T-helper 1 cell treated with Interleukin-12 subunit alpha and Interleukin-12 subunit beta and Interleukin-4 antibody, amounts not matched to agents 30 μg/mL and 1 μg/mL, for 36 hours (primary cell): Measurements from ENCODE around the gene EYS.
"Not testable (repeated sequence)": the region's sequence is repeated elsewhere in the genome, so short reads cannot be mapped to it uniquely, and the experiment has no call there.

Source experiments
- H3K27ac Mint-ChIP-seq: one replicate; pipeline ENCODE4 v1.8.0; 2021; ENCODE audit warnings: mild to moderate bottlenecking, mixed read lengths
- H3K27me3 Mint-ChIP-seq: one replicate; pipeline ENCODE4 v1.8.0; 2021; ENCODE audit warnings: low read depth, mixed read lengths
- H3K36me3 Mint-ChIP-seq: one replicate; pipeline ENCODE4 v1.8.0; 2021; ENCODE audit warnings: low read depth, mixed read lengths
- H3K4me1 Mint-ChIP-seq: one replicate; pipeline ENCODE4 v1.8.0; 2021; ENCODE audit warnings: low read depth, mixed read lengths
- H3K4me3 Mint-ChIP-seq: one replicate; pipeline ENCODE4 v1.8.0; 2021; ENCODE audit warnings: mild to moderate bottlenecking, moderate library complexity, mixed read lengths
- H3K9me3 Mint-ChIP-seq: one replicate; pipeline ENCODE4 v1.8.0; 2021; ENCODE audit warnings: mixed read lengths

EYS gene

DNA sequence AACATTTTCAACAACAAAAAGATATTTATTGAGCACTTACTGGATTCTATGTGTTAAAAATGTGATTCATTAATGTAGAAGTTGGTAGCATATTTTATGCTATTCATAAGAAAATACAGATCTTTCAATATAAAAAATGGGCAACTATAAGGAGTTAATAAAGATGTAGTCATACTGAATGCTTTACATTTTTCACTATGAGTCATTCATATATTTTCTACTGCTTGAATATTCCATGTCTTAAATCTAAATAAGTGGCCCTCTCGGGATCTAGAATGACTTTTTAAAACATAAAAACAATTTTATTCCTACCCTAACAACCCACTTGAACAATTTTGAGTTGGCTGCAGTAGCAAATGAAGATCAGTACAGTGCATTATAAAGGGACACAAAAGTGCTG lies 1709.3 kb downstream of the EYS start:
- Mint-ChIP-seq H3K27ac (no peak overlapping the region), H3K36me3 (no peaks in the 10 kb centered on the region), H3K4me3 (no peak overlapping the region), H3K9me3 (no peaks in the 10 kb centered on the region), H3K27me3 (no peaks in the 10 kb centered on the region), H3K4me1 (no peaks in the 10 kb centered on the region)

GRCh38 chr6:63997221-63997620 lies 1709.8 kb downstream of the EYS start:
- H3K4me1 Mint-ChIP-seq = no peaks in the 10 kb centered on the region
- H3K4me3 Mint-ChIP-seq = no peak overlapping the region
- no peak overlapping the region for H3K27ac Mint-ChIP-seq
- no peaks in the 10 kb centered on the region for H3K27me3 Mint-ChIP-seq
- no peaks in the 10 kb centered on the region for H3K36me3 Mint-ChIP-seq
- H3K9me3 Mint-ChIP-seq = no peaks in the 10 kb centered on the region

DNA sequence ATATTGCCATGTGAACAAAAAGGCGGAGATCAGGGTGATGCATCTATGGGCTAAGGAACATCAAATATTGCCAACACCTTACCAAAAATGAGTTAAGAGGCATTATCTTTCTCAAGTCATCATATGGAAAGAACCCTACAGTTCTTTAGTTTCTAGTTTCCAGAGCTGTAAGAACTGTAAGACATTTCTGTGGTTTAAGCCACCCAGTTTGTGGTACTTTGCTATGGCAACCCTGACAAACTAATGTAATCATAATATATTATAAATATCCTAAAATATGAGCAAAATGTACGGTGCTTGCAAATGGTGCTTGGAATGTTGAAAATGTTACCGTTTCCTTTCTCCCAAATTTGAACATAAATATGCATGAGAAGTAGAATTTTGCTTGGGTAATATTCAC lies 1721.8 kb downstream of the EYS start:
- H3K4me1 Mint-ChIP-seq = no peaks in the 10 kb centered on the region
- H3K36me3 Mint-ChIP-seq = no peaks in the 10 kb centered on the region
- H3K27me3 Mint-ChIP-seq = no peaks in the 10 kb centered on the region
- H3K4me3 Mint-ChIP-seq = no peak overlapping the region
- no peaks in the 10 kb centered on the region for H3K9me3 Mint-ChIP-seq
- no peak overlapping the region for H3K27ac Mint-ChIP-seq

- no peak overlapping the region for H3K27ac Mint-ChIP-seq
- H3K9me3 Mint-ChIP-seq = no peaks in the 10 kb centered on the region
These were observed 1731.3 kb downstream of the EYS start for GRCh38 chr6:63975699-63976098.

GRCh38 chr6:63968650-63969049 lies 1738.4 kb downstream of the EYS start:
- Mint-ChIP-seq H3K4me1 (no peaks in the 10 kb centered on the region), H3K4me3 (no peak overlapping the region), H3K9me3 (no peaks in the 10 kb centered on the region), H3K27me3 (no peaks in the 10 kb centered on the region), H3K27ac (no peak overlapping the region), H3K36me3 (no peaks in the 10 kb centered on the region)

More at GRCh38 chr6:63975699-63976098, 1731.3 kb downstream of the EYS start:
- no peaks in the 10 kb centered on the region for H3K4me1 Mint-ChIP-seq
- no peaks in the 10 kb centered on the region for H3K36me3 Mint-ChIP-seq
- H3K27me3 Mint-ChIP-seq = no peaks in the 10 kb centered on the region
- H3K4me3 Mint-ChIP-seq = no peak overlapping the region

DNA sequence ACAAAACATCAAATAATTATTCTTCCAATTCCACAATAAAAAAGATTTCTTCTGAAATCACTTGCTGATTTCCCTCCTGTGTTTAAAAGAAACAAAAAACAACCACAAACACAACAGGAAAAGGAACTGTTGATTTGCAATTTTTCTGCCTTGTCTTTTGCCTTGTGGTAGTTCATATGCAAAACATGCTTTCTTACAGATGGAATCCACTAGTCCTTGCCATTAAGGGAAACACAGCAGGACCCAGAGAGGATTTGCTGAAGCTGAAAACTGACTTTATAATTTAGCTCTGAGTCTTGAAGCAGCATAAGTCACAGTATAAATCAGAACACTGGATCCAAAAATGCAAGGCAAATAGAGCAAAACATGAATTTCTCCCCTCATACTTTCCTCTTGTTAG lies 1742.7 kb downstream of the EYS start:
- Mint-ChIP-seq H3K27ac (no peak overlapping the region), H3K9me3 (no peaks in the 10 kb centered on the region), H3K27me3 (no peaks in the 10 kb centered on the region), H3K4me1 (no peaks in the 10 kb centered on the region), H3K4me3 (no peak overlapping the region), H3K36me3 (no peaks in the 10 kb centered on the region)

DNA sequence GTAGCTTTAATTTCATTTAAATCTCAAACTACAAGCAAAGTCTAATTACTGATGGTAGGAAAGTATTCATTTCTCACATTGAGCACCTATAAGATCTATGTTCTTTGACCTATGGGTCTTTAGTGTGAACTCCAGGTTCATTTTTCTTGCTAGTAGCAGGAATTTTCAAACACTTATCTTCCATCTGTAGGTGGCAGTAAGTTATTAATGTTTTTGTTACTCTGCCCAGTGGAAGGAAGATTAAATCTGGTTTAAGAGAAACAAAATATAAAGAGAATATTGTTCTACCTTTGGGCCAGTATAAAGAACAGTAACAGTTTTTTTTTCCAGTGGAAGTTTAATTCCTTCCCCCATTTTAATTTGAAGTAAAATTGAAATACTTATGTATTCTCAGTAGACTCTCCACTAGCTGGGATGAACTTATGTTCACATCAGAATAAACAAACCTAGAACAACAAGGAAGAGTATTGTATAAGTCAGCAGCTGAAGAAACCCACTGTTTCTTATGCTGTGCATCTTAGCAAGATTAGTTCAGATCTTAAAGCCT lies 1743.2 kb downstream of the EYS start:
- no peak overlapping the region for H3K4me3 Mint-ChIP-seq
- H3K9me3 Mint-ChIP-seq = no peaks in the 10 kb centered on the region
- no peaks in the 10 kb centered on the region for H3K36me3 Mint-ChIP-seq
- H3K4me1 Mint-ChIP-seq = no peaks in the 10 kb centered on the region
- H3K27me3 Mint-ChIP-seq = no peaks in the 10 kb centered on the region
- no peak overlapping the region for H3K27ac Mint-ChIP-seq

- H3K9me3 Mint-ChIP-seq, H3K27ac Mint-ChIP-seq: not testable (repeated sequence)
These were observed 1753.5 kb downstream of the EYS start for GRCh38 chr6:63953336-63954021.

DNA sequence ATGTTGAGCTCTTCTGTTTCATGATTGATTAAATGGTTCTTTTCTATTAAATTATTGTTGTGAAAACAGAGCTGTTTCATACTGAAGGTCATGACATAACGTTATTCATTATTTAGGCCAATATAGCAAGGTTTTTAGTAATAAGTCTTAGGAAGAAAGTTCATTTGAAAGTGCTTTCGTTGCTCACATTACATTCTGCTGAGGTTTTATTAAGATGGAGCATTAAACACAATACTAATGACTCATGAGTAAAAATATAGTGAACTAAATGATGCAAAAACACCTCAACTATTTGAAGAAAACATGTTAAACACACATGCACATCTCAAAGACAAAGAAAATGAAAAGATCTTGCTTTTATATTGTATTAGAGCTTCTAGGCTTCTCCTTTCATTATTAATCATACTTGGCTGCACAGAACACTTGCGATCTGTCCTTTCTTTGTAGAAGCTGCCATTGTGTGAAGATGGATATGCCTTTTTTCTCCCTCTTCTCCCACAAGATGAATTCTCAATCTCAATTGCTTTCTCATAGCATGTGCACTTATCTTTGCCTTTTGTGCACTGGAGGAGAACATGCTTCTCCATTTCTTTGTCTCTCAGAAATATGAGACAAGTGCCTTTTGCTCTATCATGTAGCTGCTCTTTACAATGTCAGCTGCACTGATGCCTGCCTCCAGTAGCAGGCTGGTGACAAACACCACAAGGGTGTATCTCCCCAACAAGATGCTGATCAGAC lies 1759.1 kb downstream of the EYS start:
- H3K9me3 Mint-ChIP-seq = peaks cover 3% of the 10 kb centered on the region
- H3K36me3 Mint-ChIP-seq = no peaks in the 10 kb centered on the region
- H3K4me3 Mint-ChIP-seq = no peak overlapping the region
- no peak overlapping the region for H3K27ac Mint-ChIP-seq
- no peaks in the 10 kb centered on the region for H3K27me3 Mint-ChIP-seq
- H3K4me1 Mint-ChIP-seq = no peaks in the 10 kb centered on the region

More at GRCh38 chr6:63953336-63954021, 1753.5 kb downstream of the EYS start:
- not testable (repeated sequence) for H3K36me3 Mint-ChIP-seq, H3K4me1 Mint-ChIP-seq, H3K4me3 Mint-ChIP-seq, H3K27me3 Mint-ChIP-seq

GRCh38 chr6:63945987-63946386 lies 1761.0 kb downstream of the EYS start:
- Mint-ChIP-seq H3K27me3 (no peaks in the 10 kb centered on the region), H3K9me3 (peaks cover 3% of the 10 kb centered on the region), H3K4me1 (no peaks in the 10 kb centered on the region), H3K27ac (no peak overlapping the region), H3K36me3 (no peaks in the 10 kb centered on the region), H3K4me3 (no peak overlapping the region)

DNA sequence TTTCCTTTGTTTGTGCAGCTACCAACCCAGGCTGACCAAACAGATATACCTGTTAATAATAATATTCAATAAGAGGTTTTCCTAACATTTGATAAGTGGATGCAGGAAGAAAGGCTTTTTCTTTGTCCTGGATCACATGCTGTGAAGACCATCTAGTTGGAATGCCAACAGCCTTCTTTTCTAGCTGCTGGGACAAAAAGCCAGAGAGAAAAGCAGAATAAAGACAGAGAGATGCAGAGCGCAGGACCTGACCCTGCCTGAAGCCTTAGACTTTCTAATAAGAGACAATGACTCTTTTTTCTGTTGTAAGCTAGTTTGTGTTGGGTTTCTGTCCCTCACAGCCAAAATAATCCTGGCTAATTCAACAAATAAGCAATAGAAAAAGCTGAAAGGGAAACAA lies 1763.2 kb downstream of the EYS start:
- no peaks in the 10 kb centered on the region for H3K27me3 Mint-ChIP-seq
- no peak overlapping the region for H3K4me3 Mint-ChIP-seq
- H3K9me3 Mint-ChIP-seq = peaks cover 3% of the 10 kb centered on the region
- no peaks in the 10 kb centered on the region for H3K36me3 Mint-ChIP-seq
- H3K4me1 Mint-ChIP-seq = no peaks in the 10 kb centered on the region
- no peak overlapping the region for H3K27ac Mint-ChIP-seq

DNA sequence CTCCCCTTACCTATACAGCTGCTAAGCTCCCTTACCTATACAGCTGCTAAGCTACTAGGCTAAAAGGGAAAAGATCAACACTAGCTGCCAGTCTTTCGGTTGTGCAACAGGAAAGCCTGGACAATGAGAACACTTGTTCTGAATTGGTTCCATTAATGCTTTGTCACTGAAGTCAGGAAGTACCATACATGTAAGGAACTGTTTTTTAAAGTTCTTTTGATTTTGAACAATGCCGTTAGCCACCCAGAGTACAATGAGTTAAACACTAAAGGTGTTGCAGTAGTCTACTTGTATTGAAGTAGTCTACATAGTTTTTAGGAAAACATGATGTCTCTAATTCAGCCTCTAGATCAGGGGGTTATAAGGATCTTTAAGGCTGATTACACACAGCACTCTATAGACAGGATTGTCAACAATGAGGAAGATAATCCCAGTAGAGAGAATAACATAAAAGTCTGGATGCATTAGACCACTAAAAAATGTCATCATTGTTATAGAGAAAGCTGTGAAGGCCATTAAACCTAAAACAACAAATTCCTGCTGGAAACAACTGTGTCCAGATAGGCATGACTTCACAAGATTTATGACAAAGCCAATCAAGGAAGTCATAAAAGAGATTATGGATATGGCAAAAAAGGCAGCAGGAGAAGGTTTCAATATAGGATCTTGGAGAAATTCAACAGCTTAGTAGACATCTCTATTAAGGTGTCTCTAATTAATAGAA lies 1765.1 kb downstream of the EYS start:
- Mint-ChIP-seq H3K4me3 (no peak overlapping the region), H3K36me3 (no peaks in the 10 kb centered on the region), H3K9me3 (peaks cover 3% of the 10 kb centered on the region), H3K27me3 (no peaks in the 10 kb centered on the region), H3K27ac (no peak overlapping the region), H3K4me1 (no peaks in the 10 kb centered on the region)

DNA sequence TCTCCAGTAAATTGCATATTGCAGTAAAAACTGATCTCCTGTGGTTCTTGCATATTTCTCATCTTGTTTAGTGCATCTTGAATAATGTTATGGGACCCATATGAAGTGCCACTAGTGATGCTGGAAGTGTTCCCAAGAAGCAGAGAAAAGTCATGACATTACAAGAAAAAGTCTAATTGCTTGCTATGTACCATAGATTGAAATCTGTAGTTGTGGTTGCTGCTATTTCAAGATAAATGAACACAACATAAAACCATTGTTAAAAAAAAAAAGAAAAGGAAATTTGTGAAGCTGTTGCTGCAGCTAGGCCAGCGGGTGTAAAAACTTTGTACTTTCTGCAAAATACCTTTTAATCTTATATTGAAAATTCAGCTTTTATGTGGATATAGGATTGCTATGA lies 1767.0 kb downstream of the EYS start:
- H3K27ac Mint-ChIP-seq = no peak overlapping the region
- no peaks in the 10 kb centered on the region for H3K27me3 Mint-ChIP-seq
- H3K36me3 Mint-ChIP-seq = no peaks in the 10 kb centered on the region
- H3K4me3 Mint-ChIP-seq = no peak overlapping the region
- peaks cover 2% of the 10 kb centered on the region for H3K9me3 Mint-ChIP-seq
- no peaks in the 10 kb centered on the region for H3K4me1 Mint-ChIP-seq

DNA sequence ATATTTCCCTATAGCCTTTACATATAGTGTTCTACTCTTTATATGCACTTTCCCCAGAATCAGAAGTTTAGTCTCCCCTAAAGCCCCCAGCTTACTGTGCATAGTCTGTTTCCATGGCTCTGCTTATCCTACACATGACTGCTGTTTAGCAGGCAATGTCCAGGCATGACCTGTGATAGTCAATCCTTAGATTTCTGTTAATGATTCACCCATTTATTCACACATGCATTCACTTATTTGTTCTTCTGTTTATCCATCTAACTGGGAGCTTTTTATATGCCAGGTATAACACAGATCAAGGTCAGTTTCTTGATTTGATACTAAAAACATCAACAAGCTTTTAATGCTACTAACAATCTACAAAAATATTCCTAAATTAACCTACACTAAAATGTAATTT lies 1770.6 kb downstream of the EYS start:
- no peaks in the 10 kb centered on the region for H3K36me3 Mint-ChIP-seq
- H3K27ac Mint-ChIP-seq = no peak overlapping the region
- H3K4me3 Mint-ChIP-seq = no peak overlapping the region
- no peaks in the 10 kb centered on the region for H3K4me1 Mint-ChIP-seq
- H3K27me3 Mint-ChIP-seq = no peaks in the 10 kb centered on the region
- no peaks in the 10 kb centered on the region for H3K9me3 Mint-ChIP-seq

DNA sequence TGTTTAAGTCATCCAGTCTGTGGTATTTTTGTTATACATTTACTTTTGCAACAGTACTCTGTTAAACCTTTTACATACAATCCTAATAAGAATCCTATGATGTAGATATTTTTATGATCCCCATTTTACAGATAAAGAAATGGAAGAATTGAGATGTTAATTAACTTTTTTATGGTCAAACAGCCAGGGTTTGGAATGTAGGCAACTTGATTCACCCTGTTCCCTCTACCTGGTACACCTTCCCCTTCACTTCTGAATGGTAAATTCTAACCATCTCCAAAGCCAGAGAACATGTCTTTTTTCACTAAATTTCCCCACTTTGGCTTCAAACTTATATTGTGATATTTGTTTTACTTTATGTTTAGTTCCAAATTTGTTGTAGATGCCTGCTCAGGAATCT lies 1771.3 kb downstream of the EYS start:
- H3K27ac Mint-ChIP-seq = no peak overlapping the region
- H3K27me3 Mint-ChIP-seq = no peaks in the 10 kb centered on the region
- H3K4me3 Mint-ChIP-seq = no peak overlapping the region
- no peaks in the 10 kb centered on the region for H3K9me3 Mint-ChIP-seq
- H3K36me3 Mint-ChIP-seq = no peaks in the 10 kb centered on the region
- H3K4me1 Mint-ChIP-seq = no peaks in the 10 kb centered on the region
